ENCODE measurements around the gene MGST2.

Gene MGST2

DNA sequence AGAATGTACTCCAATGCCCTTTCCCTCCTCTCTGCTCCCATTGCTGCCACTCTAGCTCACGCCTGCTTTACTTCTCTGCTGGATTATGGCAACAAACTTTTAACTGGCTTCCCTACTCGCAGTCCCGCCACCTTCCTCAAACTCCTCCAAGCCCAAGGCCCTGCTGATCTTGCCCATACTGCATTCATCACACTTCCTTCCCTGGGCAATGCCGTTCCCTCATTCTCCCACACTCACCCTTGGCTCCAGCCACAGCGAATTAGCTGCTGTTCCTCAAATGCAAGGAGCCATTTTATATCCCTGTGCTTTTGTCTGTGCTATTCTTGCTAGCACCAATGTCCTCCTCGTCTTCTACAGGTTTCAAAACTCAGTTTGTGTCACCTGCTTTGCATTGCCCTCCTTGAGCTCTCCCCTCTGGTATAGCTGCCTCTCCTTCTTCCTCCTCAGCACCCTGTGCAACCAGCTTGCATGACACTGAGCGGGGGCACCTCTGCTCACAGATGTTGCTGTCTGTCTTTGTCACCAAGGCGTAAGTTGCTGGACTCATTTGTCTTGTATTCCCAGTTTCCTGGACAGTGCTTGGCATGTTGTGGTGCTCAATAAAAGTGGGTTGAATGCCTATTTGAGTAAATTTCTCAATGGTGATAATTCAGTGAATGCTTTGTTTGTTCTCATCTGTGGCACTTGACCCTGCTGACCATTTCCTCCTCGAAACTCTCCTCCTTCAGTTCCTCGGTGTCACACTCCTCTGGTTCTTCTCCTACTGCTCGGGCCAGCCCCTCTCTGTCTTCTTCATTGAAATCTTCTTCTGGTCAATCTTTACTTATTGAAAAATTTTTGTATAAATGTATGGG, 22.4 kb upstream of the MGST2 start:
- DNase-seq (ENCODE audit: low read depth in 2 of 2) = no peak

DNA sequence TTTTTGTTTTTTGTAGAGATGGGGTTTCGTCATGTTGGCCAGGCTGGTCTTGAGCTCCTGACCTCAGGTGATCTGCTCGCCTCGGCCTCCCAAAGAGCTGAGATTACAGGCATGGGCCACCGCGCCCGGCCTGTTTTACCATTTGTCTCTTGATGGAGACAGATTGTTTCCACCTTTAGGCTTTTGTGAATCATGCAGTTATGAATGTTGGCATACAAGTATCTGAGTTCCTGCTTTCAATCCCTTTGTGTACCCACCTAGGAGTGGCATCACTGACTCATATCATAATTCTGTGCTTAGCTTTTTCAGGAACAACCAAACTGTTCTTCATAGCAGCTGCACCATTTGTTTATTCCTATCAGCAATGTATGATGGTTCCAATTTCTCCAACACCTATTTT, 20.2 kb upstream of the MGST2 start:
- DNase-seq (ENCODE audit: low read depth in 2 of 2) = no peak

DNA sequence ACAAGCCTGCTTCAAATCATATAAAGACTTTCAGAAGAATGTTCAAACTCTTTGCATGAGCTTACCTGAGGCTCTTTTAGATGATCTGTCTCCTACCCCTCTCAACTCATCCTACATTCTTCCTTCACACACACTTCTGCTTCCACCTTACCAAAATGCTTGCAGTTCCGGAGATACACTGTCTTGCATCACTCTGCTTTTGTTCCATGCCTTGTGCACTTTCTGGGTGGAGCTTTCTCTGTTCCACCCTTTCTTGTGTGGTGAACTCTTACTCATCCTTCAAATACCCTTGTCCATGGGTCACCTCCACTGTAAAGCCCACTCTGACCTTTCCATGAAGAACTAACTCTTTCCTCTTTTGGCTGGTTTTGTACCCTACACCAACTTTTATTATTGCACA, 18.4 kb upstream of the MGST2 start:
- no peak for DNase-seq (ENCODE audit: low read depth in 2 of 2)

DNA sequence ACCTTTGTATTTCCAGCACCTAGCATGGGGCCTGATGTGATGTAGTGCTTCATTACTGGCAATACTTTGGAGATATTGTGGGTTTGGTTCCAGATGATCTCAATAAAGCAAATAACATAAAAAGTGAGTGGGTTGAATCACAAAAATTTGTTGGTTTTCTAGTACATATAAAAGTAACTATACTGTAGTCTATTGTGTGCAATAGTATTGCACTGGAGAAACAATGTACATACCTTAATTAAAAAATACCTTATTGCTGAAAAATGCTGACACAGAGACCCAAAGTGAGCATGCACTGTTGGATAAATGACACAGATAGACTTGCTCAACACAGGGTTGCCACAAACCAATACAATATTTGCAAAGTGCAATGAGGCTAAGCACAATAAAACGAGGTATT, 17.7 kb upstream of the MGST2 start:
- no peak for DNase-seq (ENCODE audit: low read depth in 2 of 2)

DNA sequence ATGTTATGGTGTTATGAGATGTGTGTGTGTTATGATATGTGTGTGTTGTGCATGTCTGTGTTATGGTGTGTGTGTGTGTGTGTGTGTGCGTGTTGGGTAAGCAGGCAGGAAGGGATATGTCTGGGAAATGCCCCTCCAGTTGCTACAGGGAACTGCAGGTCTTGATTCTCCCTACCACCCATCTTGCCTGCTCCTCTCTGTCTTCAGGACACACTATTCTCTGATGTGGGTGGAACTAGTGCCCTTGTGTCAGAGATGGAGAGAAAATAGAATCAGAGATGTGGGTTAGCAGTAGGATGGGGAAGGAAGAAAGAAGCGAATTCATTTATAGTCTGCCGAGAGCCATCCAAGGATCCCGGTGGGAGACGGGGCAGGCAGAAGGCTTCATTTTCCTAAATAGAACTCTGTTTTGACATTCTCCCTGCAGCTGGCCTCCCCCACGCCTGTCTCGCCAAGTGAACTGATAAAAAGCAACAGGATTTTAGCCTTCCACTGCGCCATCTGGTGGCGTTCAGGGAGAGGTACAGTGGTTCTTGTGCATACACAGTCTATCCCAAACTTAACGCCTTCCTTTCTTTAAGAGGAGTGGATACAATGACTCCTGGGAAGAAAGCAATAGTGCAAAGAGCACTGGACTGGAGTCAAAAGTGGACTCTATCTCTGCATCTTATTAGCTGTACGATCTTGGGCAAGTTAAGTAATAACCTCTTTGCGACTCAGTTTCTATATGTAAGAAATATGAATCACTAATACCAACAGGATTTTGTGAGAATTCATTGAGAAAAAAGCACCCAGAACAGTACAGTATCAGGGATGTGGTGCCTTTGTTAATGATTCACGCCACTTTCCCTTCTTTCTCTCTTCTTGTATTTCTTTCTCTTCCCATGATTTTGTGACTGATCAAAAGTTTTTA, 14.1 kb upstream of the MGST2 start:
- peak; percentile 44 to 59 for DNase-seq (ENCODE audit: low read depth in 2 of 2)

DNA sequence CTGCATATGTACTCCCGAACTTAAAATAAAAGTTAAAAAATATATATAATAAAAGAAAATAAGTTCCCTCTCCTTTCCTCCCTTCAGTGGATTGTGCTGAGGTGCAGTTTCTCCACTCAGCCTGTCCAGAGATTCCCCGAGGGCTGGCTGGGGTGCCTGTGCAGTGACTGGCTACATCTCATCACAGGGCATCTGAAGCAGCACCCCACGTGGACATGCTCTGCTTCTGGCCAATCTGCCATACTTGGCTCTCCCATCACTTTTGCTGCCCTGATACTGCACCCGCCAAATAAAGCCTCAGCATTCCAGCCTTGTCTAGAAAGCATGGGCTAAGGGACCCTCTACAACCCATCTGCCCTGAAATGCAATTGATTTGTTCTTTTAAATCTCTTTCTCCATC, 11.1 kb upstream of the MGST2 start:
- DNase-seq (ENCODE audit: low read depth in 2 of 2) = no peak

DNA sequence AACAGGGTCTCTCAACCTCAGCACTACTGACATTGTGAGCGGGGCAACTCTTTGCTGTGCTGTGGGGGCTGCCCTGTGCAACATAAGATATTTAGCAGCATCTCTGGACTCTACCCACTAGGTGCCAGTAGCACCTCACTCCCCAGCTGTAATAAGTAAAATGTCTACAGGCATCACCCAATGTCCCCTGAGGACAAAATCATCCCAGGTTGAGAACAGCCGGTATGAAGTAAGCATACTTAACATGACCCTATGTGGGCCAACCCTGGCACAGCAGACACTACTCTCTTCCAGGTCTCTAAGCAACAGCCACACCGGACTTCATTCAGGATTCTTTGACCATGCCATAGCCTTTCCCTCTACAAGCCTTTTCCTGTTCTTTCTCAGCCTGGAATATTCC, 10.5 kb upstream of the MGST2 start:
- no peak for DNase-seq (ENCODE audit: low read depth in 2 of 2)

DNA sequence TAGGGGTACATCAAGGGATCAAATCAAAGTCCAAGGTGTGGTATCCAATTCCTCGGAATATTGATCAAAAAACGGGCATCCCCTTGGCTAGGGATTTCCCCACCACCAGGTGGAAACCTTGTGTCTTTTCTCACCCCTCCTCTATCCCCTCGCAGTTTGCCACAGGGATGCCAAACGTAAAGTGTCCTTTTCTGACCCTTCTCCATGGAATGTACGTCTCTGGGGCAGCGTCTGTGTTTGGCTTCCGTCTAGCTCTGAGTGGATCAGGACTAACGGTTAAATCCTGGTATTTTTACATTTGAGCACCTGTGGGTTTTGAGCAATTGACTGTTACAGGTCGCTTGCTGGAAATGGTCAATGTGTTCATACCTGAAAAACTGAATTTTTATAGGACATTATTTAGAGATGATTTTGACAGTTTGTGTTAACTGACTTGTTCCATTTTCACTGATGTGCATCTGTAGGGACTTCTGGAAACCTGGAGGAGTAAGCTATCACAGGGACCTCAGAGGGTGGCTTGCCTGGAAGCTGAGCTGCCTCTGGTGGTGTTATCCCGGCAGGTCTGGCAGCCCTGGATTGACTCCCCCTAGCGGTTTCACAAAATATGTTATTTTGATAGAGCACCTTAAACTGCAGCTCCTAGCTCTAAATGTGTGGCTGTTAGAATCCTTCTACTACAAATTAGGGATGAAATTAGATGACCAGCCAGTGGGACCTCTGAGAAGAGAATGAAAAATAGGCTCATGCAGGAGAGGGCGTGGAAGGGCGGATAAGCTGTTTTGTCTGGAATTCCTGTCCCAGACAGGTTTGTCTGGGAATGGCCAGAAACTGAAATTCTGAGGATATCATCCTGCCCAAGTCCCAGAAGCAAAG, 8.8 kb upstream of the MGST2 start:
- peak in 1 of 2 donors; percentile 6 for DNase-seq (ENCODE audit: low read depth in 2 of 2)

DNA sequence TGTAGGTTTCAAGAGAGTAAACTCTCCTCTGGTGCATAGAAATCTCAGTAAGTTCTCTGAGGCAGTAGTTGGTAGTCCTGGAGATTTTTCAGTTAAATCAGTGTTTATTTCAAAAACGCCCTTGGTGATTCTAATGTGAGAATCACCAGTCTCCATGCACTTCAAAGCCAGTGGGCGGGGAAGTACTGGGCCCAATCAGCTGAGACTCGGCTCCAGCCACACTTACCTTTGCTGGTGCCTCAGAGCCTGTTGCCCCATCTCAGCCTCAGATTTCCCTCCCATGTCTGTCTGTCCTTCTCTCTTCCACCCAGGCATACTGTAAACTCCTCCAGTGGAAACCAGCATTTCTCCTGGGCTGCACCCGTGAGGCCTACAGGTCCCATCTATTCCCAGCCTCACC, 7.4 kb upstream of the MGST2 start:
- DNase-seq (ENCODE audit: low read depth in 2 of 2) = no peak

DNA sequence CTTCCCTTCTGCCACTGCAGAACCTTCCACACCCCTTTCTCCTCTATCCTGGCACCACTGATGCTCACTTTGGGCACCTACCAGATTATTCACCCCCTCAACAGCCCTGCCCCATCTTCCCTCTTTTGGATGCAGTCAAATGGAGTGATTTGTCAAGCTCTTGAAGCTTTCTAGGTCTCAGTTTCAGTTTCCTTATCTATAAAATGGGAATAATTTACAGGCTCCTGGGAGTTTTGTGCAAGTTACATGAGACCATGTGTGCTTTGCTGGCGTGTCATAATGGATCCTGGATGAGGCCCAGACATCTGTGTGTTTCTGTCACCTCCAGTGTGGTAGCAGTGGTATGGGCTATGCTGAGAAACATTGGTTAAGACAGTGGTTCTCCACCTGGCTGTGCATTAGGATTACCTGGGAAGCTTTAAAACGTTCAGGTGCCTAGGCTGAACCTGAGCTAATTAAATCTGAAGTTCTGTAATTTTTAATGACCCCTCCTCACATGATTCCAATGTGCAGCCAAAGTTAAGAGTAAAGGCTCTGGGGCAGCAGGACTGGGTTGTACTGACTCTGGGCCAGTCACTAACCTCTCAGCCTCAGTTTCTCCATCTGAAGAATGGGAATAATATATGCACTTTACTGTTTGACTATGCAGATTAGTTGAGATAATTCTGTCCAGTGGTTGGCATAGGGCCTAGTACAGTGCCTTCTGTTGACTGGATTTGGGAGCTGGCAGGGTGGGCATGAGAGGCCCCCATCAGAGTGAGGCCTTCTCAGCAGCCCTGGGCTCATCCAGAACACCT, 6.8 kb upstream of the MGST2 start:
- DNase-seq (ENCODE audit: low read depth in 2 of 2) = no peak

DNA sequence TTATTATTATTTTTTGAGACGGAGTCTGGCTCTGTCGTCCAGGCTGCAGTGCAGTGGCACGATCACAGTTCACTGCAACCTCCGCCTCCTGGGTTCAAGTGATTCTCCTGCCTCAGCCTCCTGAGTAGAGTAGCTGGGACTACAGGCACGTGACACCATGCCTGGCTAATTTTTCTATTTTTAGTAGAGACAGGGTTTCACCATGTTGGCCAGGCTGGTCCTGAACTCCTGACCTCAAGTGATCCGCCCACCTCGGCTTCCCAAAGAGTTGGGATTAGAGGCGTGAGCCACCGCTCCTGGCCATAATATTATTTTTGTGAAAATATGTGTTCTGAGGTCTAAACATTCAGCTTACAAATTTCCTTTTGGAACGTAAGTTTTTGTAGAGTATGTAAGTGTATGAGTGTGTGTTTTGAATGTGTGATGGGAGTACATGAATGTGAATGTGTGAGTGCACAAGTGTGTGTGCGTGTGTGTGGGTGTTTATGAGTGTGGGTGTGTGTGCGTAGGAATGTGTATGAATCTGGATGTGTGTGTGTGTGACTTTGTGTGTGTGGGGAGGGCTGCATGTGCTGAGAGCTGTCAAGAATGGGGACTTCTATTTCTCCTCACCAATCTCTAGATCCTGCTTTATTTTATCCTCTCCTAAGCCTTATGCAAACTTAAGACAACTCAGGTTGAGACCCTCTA, 5.7 kb upstream of the MGST2 start:
- DNase-seq (ENCODE audit: low read depth in 2 of 2) = no peak

DNA sequence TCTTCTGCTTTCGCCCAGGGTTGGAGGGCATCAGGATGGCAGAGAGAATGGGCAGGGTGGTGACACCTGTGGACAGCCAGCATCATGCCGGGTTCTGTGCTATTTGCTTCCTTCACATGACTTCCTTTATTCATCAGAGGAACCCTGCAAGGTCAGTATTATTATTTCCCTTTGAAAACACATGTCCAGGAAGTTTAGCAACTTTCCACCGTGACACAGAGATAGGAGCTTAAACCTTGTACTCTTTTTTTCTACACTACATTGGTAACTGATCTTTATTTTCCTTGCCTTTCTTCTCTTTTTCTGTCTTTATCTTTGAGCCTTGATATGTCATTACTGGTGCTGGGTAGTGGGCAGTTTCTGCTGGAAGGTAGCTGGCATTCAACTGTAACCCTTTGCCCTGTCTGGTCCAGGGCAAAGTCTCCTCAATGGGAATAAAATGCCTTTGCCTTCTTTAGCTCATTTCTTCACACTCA, 5.0 kb upstream of the MGST2 start:
- DNase-seq (ENCODE audit: low read depth in 2 of 2) = no peak

DNA sequence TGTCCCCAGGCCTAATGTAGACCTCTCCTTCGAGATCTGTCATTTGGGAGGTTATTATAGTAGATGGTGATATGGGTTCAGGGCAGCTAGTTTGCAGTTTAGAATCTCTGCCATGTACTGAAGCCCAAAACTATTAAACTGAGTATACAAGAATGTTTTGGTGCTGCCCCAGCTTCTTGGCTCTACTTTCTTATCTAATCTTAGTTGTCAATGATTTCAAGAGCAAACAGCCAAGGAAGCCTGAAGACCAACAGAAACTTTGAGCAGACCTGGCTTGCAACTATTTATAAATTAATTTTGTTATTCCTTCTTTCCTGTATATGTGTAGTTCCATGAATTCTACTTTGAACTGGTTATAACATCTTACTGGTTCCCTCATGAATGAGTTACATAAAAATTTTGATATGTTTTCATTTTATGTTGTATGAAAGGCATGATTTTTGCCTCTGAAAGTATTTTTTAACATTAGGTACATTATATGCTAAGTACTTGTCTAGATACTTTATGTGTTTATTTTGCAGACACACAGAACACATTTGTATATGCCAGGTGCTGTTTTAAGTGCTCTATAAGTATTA, 2.0 kb upstream of the MGST2 start:
- DNase-seq (ENCODE audit: low read depth in 2 of 2) = no peak

DNA sequence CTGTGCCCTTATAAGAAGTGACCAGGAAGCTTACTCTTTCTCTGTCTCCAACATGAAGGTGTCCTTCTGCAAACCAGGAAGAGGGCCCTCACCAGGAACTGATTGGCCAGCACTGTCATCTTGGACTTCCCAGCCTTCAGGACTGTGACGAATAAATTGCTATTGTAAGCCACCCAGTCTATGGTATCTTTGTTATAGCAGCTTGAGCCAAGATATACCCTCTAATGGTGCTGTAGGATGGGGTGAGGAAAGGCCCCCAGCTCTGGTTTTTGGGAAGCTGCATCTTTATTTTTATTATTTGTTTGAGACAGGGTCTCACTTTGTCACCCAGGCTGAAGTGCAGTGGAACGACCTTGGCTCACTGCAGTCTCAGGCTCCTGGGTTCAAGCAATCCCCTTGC, 1.2 kb upstream of the MGST2 start:
- no peak for DNase-seq (ENCODE audit: low read depth in 2 of 2)

DNA sequence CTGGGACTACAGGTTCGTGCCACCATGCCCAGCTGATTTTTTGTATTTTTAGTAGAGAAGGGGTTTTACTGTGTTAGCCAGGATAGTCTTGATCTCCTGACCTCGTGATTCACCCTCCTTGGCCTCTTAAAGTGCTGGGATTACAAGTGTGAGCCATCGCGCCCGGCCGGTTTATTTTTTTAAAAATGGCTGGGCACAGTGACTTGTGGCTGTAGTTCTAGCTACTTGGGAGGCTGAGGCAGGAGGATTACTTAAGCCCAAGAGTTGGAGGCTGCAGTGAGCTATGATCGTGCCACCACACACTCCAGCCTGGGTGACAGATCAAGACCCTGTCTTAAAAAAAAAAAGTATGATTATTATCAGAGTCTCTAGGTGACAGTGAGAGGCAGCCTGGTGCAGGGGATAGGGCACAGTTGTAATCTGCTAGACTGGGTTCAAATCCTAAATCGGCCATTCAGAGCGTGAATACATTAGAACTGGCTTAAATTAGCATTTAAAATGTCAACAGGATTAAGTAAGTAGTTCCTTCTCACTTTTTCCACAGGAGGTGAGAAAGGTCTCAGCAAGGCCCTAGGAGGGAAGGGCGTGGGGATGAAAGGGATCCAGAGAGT, 435 bp upstream of the MGST2 start:
- no peak for DNase-seq (ENCODE audit: low read depth in 2 of 2)

DNA sequence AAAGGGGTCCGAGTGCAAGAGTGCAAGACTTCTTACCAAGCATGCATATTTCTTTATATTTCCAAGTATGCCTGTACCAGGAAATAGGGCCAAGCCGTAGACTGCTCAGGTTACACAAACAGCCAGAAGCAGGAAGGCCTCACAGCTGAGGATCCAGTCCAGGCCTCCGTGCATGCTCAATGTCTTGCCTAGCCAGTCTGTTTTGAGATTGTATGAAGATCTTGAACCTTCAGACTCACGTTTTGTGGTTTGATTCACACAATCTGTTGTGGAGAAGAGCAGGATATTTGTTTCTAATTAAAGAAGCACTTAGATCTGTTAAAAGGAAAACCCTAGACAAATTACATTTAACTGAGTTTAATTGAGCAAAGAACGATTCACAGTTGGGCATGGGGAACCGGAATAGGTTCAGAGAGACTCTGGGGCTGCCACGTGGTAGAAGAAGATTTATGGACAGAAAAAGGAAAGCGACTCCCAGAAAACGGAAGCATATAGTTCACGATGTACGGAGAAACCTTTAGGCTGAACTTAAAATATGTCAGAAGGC, 1.2 kb downstream of the MGST2 start:
- DNase-seq (ENCODE audit: low read depth in 2 of 2) = no peak

DNA sequence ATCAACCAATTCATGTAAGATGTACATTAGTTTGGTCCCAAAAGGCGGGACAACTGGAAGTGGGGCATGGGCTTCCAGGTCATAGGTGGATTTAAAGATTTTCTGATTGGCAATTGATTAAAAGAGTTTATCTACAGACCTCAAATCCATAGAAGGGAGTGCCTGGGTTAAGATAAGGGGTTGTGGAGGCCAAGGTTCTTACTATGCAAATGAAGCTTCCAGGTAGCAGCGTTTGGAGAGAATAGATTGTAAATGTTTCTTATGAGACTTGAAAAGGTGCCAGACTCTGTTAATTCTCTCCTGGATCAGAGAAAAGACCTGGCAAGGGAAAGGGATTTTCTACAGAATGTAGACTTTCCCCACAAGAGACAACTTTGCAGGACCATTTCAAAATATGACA, 2.4 kb downstream of the MGST2 start:
- no peak for DNase-seq (ENCODE audit: low read depth in 2 of 2)

DNA sequence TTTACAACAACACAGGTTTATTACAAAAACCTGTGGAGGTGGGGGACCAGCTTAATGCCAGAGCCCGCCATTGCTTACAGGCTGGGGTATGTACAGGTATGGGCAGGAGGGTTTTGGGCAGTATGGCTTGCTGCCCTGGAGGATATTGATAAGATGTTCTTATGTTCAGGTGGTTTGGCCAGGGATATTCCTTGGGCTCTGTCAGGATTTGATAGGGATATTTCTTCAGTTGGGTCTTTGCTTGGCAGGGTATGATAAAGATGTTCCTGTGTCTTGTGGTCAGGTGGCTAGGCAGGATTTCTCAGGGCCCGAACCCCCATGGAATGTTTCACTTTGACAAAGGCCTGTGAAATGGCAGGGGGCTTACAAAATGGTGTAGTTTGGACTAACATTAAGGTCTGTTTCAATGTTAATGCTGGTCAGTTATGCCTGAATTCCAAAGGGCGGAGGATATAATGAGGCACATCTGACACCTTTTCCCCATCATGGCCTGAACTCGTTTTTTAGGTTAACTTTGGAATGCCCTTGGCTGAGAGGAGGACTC, 3.1 kb downstream of the MGST2 start:
- no peak for DNase-seq (ENCODE audit: low read depth in 2 of 2)

DNA sequence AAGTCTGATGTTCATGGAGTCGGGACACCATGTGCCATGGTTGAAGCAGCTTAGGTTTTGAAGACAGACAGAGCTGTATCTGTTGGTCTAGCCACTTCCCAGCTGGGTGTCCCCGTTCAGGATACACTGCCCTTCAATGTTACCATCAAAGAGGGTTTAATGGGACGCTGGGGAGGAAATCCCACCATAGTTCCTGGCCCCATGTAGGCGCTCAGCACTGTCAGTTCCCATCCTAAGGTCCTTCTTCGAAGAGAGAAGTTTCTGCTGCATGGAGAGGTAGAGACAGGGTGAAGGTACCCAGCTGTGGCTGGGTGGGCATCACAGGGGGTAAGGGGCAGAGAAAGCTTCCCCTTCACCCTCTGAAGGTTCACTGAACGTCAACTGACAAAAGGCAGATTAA, 3.7 kb downstream of the MGST2 start:
- DNase-seq (ENCODE audit: low read depth in 2 of 2) = no peak
